HCT116 (cell line): ENCODE data around the gene MZT2A.

ENCODE experiments used
- EZH2 ChIP-seq: fragments of 200-600 bp; sonication (generic); IDR thresholded peaks from 2 replicates; pipeline ENCODE4 v1.6.1; 2017; ENCODE audit warnings: antibody characterized with exemption, mixed run types
- POLR2A ChIP-seq: IDR thresholded peaks from 2 replicates; pipeline ENCODE4 v1.7.0; 2011; ENCODE audit warnings: borderline replicate concordance; ENCODE audit not compliant: insufficient read depth, insufficient read length; ENCODE audit errors: extremely low read depth
- TF ChIP-seq, protein P1 (sequence below), 3 experiments: fragments of 200-600 bp in 1 of 3; sonication (generic) in 1 of 3; IDR thresholded peaks in 2 of 3; conservative IDR thresholded peaks in 1 of 3; 2 replicates each; pipeline ENCODE4 v1.5.1; 2012 to 2017; ENCODE audit warnings: low read depth in 2 of 3, low read length in 2 of 3, antibody characterized with exemption in 1 of 3, borderline replicate concordance in 1 of 3, control low read depth in 1 of 3, mild to moderate bottlenecking in 1 of 3, mixed read lengths in 1 of 3, mixed run types in 1 of 3, moderate library complexity in 1 of 3; ENCODE audit not compliant: insufficient read depth in 1 of 3

- TF ChIP-seq, protein P1, sequence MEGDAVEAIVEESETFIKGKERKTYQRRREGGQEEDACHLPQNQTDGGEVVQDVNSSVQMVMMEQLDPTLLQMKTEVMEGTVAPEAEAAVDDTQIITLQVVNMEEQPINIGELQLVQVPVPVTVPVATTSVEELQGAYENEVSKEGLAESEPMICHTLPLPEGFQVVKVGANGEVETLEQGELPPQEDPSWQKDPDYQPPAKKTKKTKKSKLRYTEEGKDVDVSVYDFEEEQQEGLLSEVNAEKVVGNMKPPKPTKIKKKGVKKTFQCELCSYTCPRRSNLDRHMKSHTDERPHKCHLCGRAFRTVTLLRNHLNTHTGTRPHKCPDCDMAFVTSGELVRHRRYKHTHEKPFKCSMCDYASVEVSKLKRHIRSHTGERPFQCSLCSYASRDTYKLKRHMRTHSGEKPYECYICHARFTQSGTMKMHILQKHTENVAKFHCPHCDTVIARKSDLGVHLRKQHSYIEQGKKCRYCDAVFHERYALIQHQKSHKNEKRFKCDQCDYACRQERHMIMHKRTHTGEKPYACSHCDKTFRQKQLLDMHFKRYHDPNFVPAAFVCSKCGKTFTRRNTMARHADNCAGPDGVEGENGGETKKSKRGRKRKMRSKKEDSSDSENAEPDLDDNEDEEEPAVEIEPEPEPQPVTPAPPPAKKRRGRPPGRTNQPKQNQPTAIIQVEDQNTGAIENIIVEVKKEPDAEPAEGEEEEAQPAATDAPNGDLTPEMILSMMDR (IDR thresholded peaks at IDR 0.05 in 2 of 3, conservative IDR thresholded peaks at IDR 0.05 in 1 of 3; ENCODE audit: borderline replicate concordance in 1 of 3, insufficient read depth in 1 of 3, low read depth in 2 of 3, low read length in 2 of 3), result no peak
- TF ChIP-seq EZH2 (no peak), POLR2A (no peak)
These were observed 43.3 kb upstream of the MZT2A start for GRCh38 chr2:131535526-131535925.
